Kidney glomerular epithelial cell (primary cell): ENCODE results near the gene POU2AF2.

Source experiments
- DNase-seq: peaks from one replicate; lab custom pipeline; 2025; lab: John Stamatoyannopoulos, UW

Gene POU2AF2

GRCh38 chr11:111330234-111330893 is 84.8 kb downstream of the POU2AF2 start:
- no peak for DNase-seq

GRCh38 chr11:111331711-111332479 is 86.4 kb downstream of the POU2AF2 start:
- no peak for DNase-seq

DNA sequence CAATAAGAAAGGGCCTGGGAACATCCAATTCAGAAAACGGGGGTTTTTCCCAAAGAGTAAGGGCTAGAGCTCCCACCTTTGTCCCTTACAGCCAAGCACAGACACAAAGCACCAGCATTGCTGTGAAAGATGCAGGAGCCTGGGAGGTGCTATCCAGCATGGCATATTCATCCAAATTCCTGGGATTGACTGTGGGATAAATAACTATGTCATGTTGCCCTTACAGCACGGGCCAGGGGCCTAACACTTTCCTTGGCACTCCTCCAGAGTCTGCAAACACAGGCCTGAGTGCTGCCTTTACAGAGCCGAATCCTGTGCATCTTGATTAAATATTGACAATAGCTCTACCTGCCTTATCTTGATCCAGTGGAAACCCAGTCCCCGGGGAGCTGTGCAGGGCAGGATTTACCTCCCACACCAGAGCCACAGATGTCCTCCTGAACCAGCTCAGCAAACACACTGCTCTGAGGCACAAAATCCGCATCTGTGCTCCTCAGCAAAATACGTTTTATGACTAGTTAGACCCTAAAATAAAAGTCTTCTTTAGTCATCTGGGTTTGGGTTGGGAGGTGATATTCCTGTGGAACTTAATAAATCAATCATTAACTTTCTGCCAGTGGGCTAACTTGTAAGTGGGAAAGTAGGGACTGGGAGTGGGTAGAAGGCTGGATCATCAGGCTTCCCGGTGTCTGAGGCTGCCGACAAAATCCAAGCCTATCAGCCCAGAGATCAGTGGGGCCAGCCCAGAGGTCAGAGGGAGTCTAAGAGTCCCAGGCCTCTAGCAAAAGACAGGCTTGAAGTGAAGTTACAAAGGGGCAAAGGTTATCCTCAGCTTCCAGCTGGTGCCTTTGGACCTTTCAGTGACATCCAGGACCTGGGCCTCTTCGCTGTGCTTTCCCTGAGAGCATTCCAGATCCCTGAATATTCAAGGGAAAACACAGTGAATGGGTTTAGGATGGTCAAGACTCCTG is 89.3 kb downstream of the POU2AF2 start:
- DNase-seq = no peak

- DNase-seq = no peak
These were observed 90.0 kb downstream of the POU2AF2 start for GRCh38 chr11:111335549-111335948.
